ENCODE data around the gene SMYD3.
"Not testable (repeated sequence)": the region's sequence is repeated elsewhere in the genome, so short reads cannot be mapped to it uniquely, and the experiment has no call there.

SMYD3 gene

DNA sequence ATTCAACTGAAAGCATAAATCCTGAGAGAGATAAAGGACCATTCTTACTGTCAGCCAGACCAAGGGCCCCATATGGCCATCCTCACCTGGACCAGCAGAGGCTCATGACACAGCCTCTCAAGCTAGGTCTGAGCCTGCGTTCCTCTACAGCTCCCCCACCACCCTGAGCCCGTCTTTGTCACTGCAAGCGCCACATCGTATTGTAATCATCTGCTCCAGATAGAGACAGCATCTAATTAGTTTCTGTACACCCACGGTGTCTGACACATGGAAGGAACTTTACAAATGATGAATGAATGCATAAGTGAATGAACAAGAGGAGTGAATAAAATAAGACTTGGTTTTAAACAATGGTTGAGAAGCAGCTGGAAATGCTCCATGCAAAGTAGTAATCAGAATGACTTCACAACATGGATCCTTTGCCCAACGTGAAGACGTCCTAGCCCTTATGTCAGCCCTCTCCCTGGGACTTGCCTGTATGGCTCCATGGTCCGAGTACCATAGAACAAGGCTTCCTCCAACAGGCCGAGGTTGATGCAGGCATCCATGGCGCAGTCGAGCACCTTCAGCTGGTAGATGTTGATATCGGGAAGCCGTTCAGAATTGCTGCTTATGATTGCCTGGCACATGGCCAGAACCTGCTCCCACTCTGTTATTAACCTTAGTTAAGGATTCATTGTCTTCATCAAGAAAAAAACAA lies 648.9 kb downstream of the SMYD3 start:
- no peak for FAIRE-seq

- no peak for FAIRE-seq
These were observed 650.0 kb downstream of the SMYD3 start for GRCh38 chr1:245856944-245857531.

DNA sequence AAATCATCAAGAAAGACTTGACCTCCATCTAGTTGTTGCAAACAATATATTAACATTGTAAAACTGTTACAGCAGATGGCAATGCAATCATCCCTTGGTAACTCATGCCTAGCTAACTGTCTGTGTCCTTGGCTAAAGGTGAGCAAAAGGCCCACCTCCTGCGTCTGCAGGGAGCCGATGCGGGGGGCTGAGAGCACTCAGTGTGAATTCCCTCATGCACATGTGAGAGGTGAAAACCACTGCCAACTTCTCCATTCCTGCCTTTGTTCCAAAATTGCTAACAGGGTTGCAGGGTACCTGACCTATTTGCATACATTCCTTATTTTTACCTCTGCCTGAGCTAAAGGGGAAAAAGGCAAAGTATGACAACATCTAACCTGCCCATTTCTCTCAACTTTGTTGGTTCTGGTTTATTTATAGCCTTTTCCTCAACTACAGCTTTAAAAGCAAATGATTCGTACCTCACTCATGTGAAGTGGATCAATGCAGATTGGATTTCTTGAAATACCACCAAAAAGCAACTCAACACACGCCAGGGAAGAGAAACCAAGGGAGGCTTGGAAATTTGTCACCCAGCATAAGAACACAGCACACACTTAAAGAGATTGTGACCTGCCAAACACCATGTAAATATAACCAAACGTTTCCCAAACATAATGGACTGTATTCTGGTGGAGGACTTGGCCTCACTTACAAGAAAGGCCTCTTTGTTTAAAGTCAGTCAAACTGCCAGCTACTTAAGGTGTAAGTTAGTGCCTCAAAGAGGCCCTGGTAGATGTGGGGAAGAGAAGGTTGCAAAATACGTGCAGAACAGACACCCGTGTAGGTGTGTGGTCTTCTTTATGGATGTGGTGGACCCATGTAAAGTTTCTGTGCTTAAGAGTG lies 651.0 kb downstream of the SMYD3 start:
- FAIRE-seq: no peak

GRCh38 chr1:245853291-245853690 lies 653.8 kb downstream of the SMYD3 start:
- FAIRE-seq: no peak

GRCh38 chr1:245843101-245843500 lies 664.0 kb downstream of the SMYD3 start:
- FAIRE-seq: no peak

- FAIRE-seq: no peak
These were observed 665.0 kb downstream of the SMYD3 start for GRCh38 chr1:245842106-245842505.

DNA sequence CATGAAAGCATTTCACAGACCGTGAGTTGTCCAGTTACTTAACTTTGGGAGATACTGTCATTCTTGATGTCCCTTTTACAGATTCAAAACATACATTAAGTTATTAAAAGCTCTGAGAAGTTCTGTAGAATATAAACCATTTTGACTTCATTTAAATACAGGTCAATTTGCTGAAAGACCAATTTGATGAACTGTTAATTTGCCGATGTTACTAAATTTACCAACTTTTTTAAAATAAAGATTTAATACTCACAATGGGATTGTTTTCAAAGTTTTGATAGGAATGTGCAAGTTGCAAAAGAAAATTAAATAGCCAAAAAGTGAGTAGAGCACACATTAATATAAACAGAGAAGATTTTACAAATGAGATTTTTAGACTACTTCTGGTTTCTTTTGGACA lies 666.1 kb downstream of the SMYD3 start:
- FAIRE-seq: no peak

DNA sequence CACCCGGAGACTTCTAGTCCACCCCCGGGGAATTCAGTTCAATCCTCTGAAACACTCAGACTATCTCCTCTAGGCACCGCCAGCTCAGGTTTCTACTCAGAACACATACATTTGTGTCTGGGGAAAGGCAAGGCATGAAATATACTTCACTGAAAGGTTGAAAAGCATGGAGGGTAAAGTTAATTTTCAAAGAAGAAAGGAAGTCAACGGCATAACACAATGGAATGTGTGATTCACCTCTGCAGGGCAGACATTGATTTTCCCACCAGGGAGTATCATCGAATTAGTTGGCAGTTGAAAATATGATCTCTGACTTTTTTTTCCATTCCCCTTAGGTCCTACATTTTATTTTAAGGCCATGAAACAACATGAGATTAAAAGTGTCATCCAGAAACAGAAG lies 669.4 kb downstream of the SMYD3 start:
- no peak for FAIRE-seq

- FAIRE-seq: no peak
These were observed 671.7 kb downstream of the SMYD3 start for GRCh38 chr1:245835386-245835785.

GRCh38 chr1:245834002-245834401 lies 673.1 kb downstream of the SMYD3 start:
- FAIRE-seq: no peak

DNA sequence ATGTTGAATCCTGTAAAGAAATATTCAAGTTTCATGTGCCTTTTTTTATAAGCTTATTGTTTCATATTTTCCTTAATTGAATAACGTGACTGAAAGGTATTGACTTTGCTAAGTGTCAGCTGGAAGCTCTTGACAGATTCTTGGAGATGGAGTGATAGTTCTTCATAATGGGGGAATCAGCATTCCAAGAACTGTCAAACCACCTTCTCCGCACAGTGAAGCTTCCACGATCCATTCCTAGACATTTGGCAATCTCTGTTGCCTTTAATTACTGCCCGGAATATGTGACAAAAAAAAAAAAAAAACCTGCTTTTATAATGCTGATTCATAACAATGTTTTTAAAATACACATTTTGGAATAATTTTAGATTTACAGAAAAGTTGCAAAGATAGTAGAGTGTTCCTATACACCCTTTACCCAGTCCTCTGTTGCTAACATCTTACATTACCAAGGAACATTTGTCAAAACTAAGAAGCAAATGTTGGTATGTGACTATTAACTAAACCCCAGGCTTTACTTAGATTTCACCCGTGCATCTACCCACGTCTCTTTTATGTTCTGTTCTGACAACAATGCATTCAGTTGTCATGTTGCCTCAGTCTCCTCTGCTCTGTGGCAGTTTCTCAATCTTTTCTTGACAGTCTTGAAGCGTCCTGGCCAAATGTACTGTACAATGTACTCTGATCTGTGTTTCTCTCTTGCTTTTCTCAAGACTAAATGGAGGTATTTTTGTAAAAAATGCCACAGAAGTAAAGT lies 674.1 kb downstream of the SMYD3 start:
- no peak for FAIRE-seq

GRCh38 chr1:245831518-245831917 lies 675.6 kb downstream of the SMYD3 start:
- no peak for FAIRE-seq

DNA sequence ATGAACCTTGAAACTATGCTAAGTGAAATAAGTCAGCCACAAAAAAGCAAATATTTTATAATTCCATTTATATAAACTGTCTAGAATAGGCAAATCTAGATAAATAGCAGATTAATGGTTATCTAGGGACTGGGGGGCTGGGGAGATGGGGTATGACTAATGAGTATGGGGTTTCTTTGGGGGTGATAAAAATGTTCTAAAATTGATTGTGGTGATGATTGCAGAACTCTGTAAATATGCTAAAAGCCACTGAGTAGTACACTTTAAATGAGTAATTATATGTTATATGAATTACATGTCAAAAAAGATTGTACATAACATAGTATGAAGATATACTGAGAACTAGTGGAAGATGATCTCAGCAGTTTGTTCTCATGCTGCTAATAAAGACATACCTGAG lies 677.3 kb downstream of the SMYD3 start:
- FAIRE-seq: no peak

DNA sequence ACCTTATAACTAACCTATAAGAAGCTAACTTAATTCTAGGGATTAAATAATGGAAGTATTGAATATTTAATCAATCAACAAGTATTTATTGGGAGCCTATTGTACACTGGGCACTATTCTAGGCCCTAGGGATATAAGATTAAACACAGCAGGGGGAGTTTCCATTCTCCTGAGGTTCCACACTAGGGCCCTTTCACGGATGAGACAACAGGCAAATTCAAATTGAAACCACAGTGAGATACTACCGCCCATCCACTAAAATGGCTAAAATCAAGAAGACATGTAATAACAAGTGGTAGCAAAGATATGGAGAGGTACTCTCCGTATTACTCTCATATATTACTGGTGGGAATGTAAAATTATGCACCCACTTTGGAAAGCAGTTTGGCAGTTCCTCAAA lies 677.9 kb downstream of the SMYD3 start:
- no peak for FAIRE-seq

DNA sequence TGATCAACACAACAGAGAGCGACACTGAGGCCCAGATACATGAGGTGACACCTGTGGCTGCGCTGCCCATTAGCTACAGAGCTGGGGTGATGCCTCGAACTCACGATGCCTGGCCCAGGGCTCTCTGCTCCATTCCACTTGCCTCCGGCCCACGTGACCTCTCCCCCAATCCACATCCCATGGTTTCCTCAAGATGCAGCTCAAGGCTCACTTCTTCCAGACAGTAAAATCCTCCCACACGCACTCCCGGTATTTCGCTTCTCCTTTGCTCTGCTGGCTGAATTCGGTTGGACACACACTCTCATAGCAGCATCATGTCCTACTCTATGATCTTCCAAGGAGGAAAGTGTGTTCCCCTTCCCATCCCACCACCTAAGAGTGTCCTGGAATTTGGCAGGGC lies 679.8 kb downstream of the SMYD3 start:
- FAIRE-seq: no peak

GRCh38 chr1:245825128-245825901 lies 681.8 kb downstream of the SMYD3 start:
- FAIRE-seq: no peak

- no peak for FAIRE-seq
These were observed 683.5 kb downstream of the SMYD3 start for GRCh38 chr1:245823408-245824147.

GRCh38 chr1:245822996-245823395 lies 684.1 kb downstream of the SMYD3 start:
- FAIRE-seq: no peak

DNA sequence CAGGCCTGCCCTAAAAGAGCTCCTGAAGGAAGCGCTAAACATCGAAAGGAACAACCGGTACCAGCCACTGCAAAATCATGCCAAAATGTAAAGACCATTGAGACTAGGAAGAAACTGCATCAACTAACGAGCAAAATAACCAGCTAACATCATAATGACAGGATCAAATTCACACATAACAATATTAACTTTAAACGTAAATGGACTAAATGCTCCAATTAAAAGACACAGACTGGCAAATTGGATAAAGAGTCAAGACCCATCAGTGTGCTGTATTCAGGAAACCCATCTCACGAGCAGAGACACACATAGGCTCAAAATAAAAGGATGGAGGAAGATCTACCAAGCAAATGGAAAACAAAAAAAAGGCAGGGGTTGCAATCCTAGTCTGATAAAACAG lies 688.7 kb downstream of the SMYD3 start:
- not testable (repeated sequence) for FAIRE-seq

DNA sequence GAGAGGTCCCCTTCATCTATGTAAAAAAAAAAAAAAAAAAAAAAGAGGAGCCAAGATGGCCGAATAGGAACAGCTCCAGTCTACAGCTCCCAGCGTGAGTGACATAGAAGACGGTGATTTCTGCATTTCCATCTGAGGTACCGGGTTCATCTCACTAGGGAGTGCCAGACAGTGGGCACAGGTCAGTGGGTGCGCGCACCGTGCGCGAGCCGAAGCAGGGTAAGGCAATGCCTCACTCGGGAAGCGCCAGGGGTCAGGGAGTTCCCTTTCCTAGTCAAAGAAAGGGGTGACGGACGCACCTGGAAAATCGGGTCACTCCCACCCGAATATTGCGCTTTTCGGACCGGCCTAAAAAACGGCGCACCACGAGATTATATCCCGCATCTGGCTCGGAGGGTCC lies 690.6 kb downstream of the SMYD3 start:
- FAIRE-seq: not testable (repeated sequence)

DNA sequence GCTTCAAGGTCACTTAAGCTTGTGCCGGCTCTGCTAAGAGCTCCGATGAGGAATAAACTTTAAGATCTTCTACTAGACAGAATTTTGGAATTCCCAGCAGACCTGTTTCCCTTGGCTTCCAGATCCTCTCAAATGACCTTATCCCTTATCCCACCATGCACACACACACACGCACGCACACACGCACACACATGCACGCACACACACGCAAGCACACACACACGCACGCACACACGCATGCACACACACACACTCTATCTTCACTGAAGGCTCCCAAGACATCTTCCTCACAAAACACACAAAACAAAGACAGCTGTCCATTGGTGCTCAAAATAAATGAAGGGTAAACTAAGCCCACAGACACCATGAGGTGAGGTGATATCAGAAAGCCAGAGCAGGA lies 692.4 kb downstream of the SMYD3 start:
- no peak for FAIRE-seq

DNA sequence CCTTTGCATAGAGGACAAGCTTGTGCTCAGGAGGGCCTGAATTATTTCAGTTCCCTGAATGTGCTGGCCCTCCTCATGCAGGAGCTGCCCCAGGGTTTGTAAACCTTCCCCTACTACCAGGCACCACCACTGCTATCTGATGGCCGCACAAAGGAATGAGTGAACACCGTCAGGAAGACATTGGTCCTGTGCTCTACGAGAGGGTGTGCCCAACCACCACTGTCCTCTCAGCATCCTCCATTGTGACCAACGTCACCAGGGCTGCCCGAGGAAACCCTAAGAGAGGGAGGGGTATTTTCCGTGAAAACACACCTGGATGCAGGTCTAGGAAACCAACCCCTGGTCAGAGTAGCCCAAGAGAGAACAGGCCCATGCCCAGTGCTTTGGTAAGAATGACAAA lies 694.8 kb downstream of the SMYD3 start:
- FAIRE-seq: no peak
